GM20000 (cell line): Measurements from ENCODE around the gene HMGCS1.

Experiments
- DNase-seq: peaks from one replicate; pipeline ENCODE4 v3.0.0; 2012; ENCODE audit warnings: low spot score
- CTCF ChIP-seq: IDR thresholded peaks from 2 replicates; pipeline ENCODE4 v1.5.1; 2012; ENCODE audit warnings: mild to moderate bottlenecking, control low read depth; ENCODE audit errors: extremely low read depth, missing control alignments

The HMGCS1 gene

GRCh38 chr5:43352915-43353314 is 39.7 kb upstream of the HMGCS1 start:
- DNase-seq, result no peak
- TF ChIP-seq CTCF, result no peak

- no peak for TF ChIP-seq CTCF
- DNase-seq, result no peak
Observed at GRCh38 chr5:43352131-43352530, 38.9 kb upstream of the HMGCS1 start.

GRCh38 chr5:43348861-43349363 is 35.7 kb upstream of the HMGCS1 start:
- no peak for DNase-seq

GRCh38 chr5:43348207-43348606 is 35.0 kb upstream of the HMGCS1 start:
- no peak for TF ChIP-seq CTCF
- no peak for DNase-seq

More at GRCh38 chr5:43348861-43349363, 35.7 kb upstream of the HMGCS1 start:
- TF ChIP-seq CTCF, result no peak

- DNase-seq, result no peak
- no peak for TF ChIP-seq CTCF
Observed at GRCh38 chr5:43338862-43339261, 25.6 kb upstream of the HMGCS1 start.

GRCh38 chr5:43336159-43336558 is 22.9 kb upstream of the HMGCS1 start:
- no peak for DNase-seq
- no peak for TF ChIP-seq CTCF

GRCh38 chr5:43335681-43336080 is 22.5 kb upstream of the HMGCS1 start:
- DNase-seq, result no peak
- no peak for TF ChIP-seq CTCF
